K562 (cell line): Measurements from ENCODE around the gene RCOR3. TPM values are rescaled to one million over a fixed set of nuclear protein-coding genes. Genes with fewer than 3 reads are reported as not detected.
A peak's percentile ranks its signal among the peaks of the same experiment; 100 is the strongest.

ENCODE experiments used
- ARID3B ChIP-seq: fragments of 250-450 bp; sonication (Bioruptor Pico); IDR thresholded peaks from 2 replicates; pipeline ENCODE4 v1.4.0; 2020; ENCODE audit warnings: borderline replicate concordance
- ELF2 ChIP-seq: fragments of 250-450 bp; sonication (Bioruptor Pico); IDR thresholded peaks from 2 replicates; pipeline ENCODE4 v1.5.0; 2021; ENCODE audit warnings: mild to moderate bottlenecking
- ETV5 ChIP-seq: sonication (generic); formaldehyde crosslinking; IDR thresholded peaks from 2 replicates; pipeline ENCODE4 v1.4.0; 2020; ENCODE audit warnings: low read depth, mild to moderate bottlenecking, missing genetic modification reagents
- GABPB2 ChIP-seq: fragments of 250-450 bp; sonication (Bioruptor Pico); conservative IDR thresholded peaks from 2 replicates; pipeline ENCODE4 v1.5.1; 2021; ENCODE audit warnings: mild to moderate bottlenecking
- HES1 ChIP-seq: fragments of 450-650 bp; IDR thresholded peaks from 2 replicates; pipeline ENCODE4 v1.6.1; 2016; ENCODE audit warnings: low read depth, mild to moderate bottlenecking, moderate library complexity
- HMBOX1 ChIP-seq: sonication (generic); IDR thresholded peaks from 2 replicates; pipeline ENCODE4 v1.6.1; 2016
- ID3 ChIP-seq, 2 experiments: fragments of 250-450 bp in 1 of 2; fragments of 450-650 bp in 1 of 2; sonication (Bioruptor Pico) in 1 of 2; IDR thresholded peaks; 2 replicates each; pipeline versions ENCODE4 v1.6.1 to v1.8.0; 2016 to 2021; ENCODE audit warnings: mild to moderate bottlenecking in 2 of 2, moderate library complexity in 2 of 2, missing compliant biosample characterization in 1 of 2, missing genetic modification characterization in 1 of 2
- JUN ChIP-seq, 2 experiments: sonication (generic) in 1 of 2; formaldehyde crosslinking in 1 of 2; IDR thresholded peaks; 2 replicates each; pipeline versions ENCODE4 v1.6.1 to v1.8.0; 2012 to 2022; ENCODE audit warnings: borderline replicate concordance in 2 of 2, mild to moderate bottlenecking in 2 of 2, improper control_type of control experiment in 1 of 2, low read depth in 1 of 2, low read length in 1 of 2, missing genetic modification reagents in 1 of 2
- NCOR1 ChIP-seq: fragments of 450-650 bp; IDR thresholded peaks from 2 replicates; pipeline ENCODE4 v1.6.1; 2016; ENCODE audit warnings: mild to moderate bottlenecking, moderate library complexity
- POLR2B ChIP-seq: fragments of 450-650 bp; IDR thresholded peaks from 2 replicates; pipeline ENCODE4 v1.6.1; 2018; ENCODE audit warnings: low read depth; ENCODE audit not compliant: partially characterized antibody
- SAFB2 ChIP-seq: fragments of 200-400 bp; formaldehyde crosslinking; IDR thresholded peaks from 2 replicates; pipeline ENCODE4 v1.6.1; 2018; ENCODE audit warnings: borderline replicate concordance, low read length, low read depth, moderate library complexity; ENCODE audit not compliant: severe bottlenecking
- SRSF7 ChIP-seq: fragments of 200-400 bp; formaldehyde crosslinking; optimal IDR thresholded peaks from 2 replicates; pipeline ENCODE3; 2017; ENCODE audit warnings: mild to moderate bottlenecking, low read depth, low read length
- TARDBP ChIP-seq: fragments of 450-650 bp; IDR thresholded peaks from 2 replicates; pipeline ENCODE4 v1.6.1; 2016
- XRCC5 ChIP-seq: fragments of 200-400 bp; formaldehyde crosslinking; IDR thresholded peaks from 2 replicates; pipeline ENCODE4 v1.6.1; 2017; ENCODE audit warnings: low read depth, mild to moderate bottlenecking, low read length
- ZBTB34 ChIP-seq: fragments of 250-450 bp; sonication (Bioruptor Pico); IDR thresholded peaks from 2 replicates; pipeline ENCODE4 v1.8.0; 2021; ENCODE audit warnings: mild to moderate bottlenecking, moderate library complexity
- ZBTB7A ChIP-seq: IDR thresholded peaks from 2 replicates; pipeline ENCODE4 v1.6.1; 2011; ENCODE audit warnings: low read depth, mild to moderate bottlenecking, low read length, moderate library complexity, borderline replicate concordance; ENCODE audit not compliant: control insufficient read depth
- ZNF121 ChIP-seq: sonication (generic); formaldehyde crosslinking; conservative IDR thresholded peaks from 2 replicates; pipeline ENCODE4 v1.8.0; 2022; ENCODE audit warnings: missing genetic modification reagents
- ZNF146 ChIP-seq: IDR thresholded peaks from one replicate; pipeline ENCODE4 v1.6.1; 2018; ENCODE audit warnings: missing compliant biosample characterization; ENCODE audit not compliant: unreplicated experiment
- ZNF175 ChIP-seq: fragments of 200-800 bp; sonication (Bioruptor generic); IDR thresholded peaks from 2 replicates; pipeline ENCODE4 v1.6.1; 2016; ENCODE audit warnings: low read depth, mild to moderate bottlenecking, missing genetic modification characterization, missing compliant biosample characterization
- ZNF239 ChIP-seq: fragments of 250-450 bp; sonication (Bioruptor Pico); IDR thresholded peaks from 2 replicates; pipeline ENCODE4 v1.4.0; 2020; ENCODE audit warnings: mild to moderate bottlenecking
- ZNF24 ChIP-seq: fragments of 450-650 bp; IDR thresholded peaks from 2 replicates; pipeline ENCODE4 v1.6.1; 2016
- ZNF311 ChIP-seq: fragments of 250-450 bp; sonication (Bioruptor Pico); IDR thresholded peaks from 2 replicates; pipeline ENCODE4 v1.4.0; 2020; ENCODE audit warnings: mild to moderate bottlenecking, moderate library complexity
- ZNF780A ChIP-seq: fragments of 250-450 bp; sonication (Bioruptor Pico); IDR thresholded peaks from 2 replicates; pipeline ENCODE4 v1.5.0; 2021; ENCODE audit warnings: mild to moderate bottlenecking
- polyA plus RNA-seq, 8 experiments: library from polyadenylated mRNA; depleted of rRNA in 4 of 8; stranded (reverse) in 5 of 8; unstranded in 3 of 8; fragments of >200 nt; fragmentation: Nextera tagmentation in 2 of 8; fragmentation: Illumina TruSeq in 1 of 8; extraction: Ambion mirVana in 2 of 8; extraction: Trizol in 1 of 8; gene quantifications; 2 replicates each; pipeline versions ENCODE4 v1.2.1 to v1.2.3, GENCODE V29; 2011 to 2014; ENCODE audit warnings: inconsistent platforms in 1 of 8, missing spikeins in 1 of 8
- total RNA-seq, 7 experiments: library from RNA; depleted of rRNA in 6 of 7; stranded (reverse); fragments of >200 nt in 6 of 7; fragmentation: Illumina TruSeq in 2 of 7; extraction: Trizol in 2 of 7; gene quantifications; 2 replicates each; pipeline versions ENCODE4 v1.2.1 to v1.2.3, GENCODE V29; 2011 to 2021; ENCODE audit warnings: low replicate concordance in 1 of 7

The RCOR3 gene
- total and polyA plus RNA-seq, 9 of the 15 experiments (the other 6 are each of a cell fraction or from before 2014, with no cell fraction given): 9.7 to 42.7 (median 29.5) TPM

- TF ChIP-seq HES1 (no peak), ZBTB7A (no peak), ID3 (CRISPR knock-in tag; IDR thresholded peaks at IDR 0.05) (no peak), ID3 (tag; IDR thresholded peaks at IDR 0.05) (0 out of 2 replicates have a peak, but pooled peaks have one; percentile 29), ELF2 (CRISPR knock-in tag) (no peak), HMBOX1 (peak; percentile 41; the same call in 1 of the 2 replicates), ZBTB34 (CRISPR knock-in tag) (no peak), POLR2B (no peak), ZNF311 (CRISPR knock-in tag) (no peak), GABPB2 (CRISPR knock-in tag) (no peak), NCOR1 (no peak), TARDBP (no peak), ZNF146 (CRISPR knock-in tag) (no peak), ARID3B (CRISPR knock-in tag) (no peak), ZNF121 (no peak), ZNF175 (CRISPR knock-in tag) (no peak), SRSF7 (no peak), ZNF780A (CRISPR knock-in tag) (no peak), SAFB2 (no peak), ETV5 (CRISPR knock-in tag) (no peak), ZNF24 (no peak), XRCC5 (no peak), JUN (IDR thresholded peaks at IDR 0.05; ENCODE audit: borderline replicate concordance, low read depth, low read length) (peak; percentile 42; the same call in 1 of the 2 replicates), JUN (CRISPR knock-in tag; IDR thresholded peaks at IDR 0.05; ENCODE audit: borderline replicate concordance) (no peak), ZNF239 (CRISPR knock-in tag) (no peak)
Observed at GRCh38 chr1:211323156-211324063, 64.2 kb downstream of the RCOR3 start (continued).
